ENCODE results near the gene SMOC2.
"Not testable (repeated sequence)": the region's sequence is repeated elsewhere in the genome, so short reads cannot be mapped to it uniquely, and the experiment has no call there.

Gene SMOC2

DNA sequence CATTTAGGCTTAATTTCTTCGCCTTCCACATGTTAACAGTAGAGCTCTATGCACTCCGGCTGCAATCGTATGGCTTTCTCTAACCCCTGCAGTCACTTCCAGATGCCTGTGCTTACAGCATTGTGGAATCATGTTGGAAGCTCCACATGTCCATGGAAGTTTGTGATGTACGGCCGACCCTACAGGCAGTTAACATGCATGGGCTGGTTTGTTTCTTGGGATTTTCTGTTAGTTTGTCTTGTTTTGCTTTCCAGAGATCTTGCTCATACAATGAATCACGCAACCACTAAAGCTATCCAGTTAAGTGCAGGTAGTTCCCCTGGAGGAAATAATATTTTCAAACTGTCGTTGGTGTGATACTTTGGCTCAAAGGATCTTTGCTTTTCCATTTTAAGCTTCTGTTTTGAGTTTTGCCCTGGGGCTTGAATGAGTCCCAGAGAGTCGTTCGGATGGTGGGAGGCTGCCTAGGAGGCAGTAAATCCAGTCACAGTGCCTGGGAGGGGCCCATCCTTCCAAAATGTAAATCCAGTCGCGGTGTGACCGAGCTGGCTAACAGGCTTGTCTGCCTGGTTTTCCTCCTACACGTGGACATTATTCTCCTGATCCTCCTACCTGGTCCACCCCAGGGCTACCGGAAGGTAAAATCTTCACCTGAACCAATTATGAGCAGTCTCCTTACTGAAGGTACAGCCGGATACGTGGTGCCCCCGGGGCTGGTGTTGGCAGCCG, 225.9 kb downstream of the SMOC2 start:
- DNase-seq = no peak

DNA sequence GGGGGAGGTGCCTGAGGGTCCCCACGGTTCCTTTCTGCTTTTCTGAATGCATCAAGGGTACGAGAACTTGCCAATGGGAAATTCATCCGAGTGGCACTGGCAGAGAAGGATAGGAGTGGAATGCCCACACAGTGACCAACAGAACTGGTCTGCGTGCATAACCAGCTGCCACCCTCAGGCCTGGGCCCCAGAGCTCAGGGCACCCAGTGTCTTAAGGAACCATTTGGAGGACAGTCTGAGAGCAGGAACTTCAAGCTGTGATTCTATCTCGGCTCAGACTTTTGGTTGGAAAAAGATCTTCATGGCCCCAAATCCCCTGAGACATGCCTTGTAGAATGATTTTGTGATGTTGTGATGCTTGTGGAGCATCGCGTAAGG, 226.4 kb downstream of the SMOC2 start:
- DNase-seq = no peak

- no peak for DNase-seq
These were observed 229.5 kb downstream of the SMOC2 start for GRCh38 chr6:168670401-168670985.

GRCh38 chr6:168671028-168671862, 230.3 kb downstream of the SMOC2 start:
- no peak for DNase-seq

GRCh38 chr6:168671863-168672546, 231.0 kb downstream of the SMOC2 start:
- no peak for DNase-seq

- no peak for DNase-seq
These were observed 233.6 kb downstream of the SMOC2 start for GRCh38 chr6:168674595-168674994.

DNA sequence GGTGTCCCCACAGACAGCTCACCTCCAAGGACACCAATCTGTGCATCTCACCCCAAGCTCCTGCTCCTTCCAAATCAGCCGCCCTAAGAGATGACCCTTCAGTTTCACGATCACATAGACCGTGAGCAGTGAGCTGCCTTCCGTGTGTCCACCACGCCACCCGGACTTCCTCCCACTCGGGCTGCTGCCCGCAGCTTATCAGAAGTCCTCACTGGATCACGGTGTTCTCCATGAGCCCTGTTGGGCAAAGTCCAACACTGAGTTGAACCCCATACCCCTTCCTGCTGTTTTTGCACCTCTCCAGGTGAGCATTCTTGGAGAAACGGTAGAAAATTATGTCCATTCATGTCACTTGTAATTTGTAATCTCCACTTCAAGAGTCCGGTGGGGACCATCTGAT, 234.4 kb downstream of the SMOC2 start:
- no peak for DNase-seq

DNA sequence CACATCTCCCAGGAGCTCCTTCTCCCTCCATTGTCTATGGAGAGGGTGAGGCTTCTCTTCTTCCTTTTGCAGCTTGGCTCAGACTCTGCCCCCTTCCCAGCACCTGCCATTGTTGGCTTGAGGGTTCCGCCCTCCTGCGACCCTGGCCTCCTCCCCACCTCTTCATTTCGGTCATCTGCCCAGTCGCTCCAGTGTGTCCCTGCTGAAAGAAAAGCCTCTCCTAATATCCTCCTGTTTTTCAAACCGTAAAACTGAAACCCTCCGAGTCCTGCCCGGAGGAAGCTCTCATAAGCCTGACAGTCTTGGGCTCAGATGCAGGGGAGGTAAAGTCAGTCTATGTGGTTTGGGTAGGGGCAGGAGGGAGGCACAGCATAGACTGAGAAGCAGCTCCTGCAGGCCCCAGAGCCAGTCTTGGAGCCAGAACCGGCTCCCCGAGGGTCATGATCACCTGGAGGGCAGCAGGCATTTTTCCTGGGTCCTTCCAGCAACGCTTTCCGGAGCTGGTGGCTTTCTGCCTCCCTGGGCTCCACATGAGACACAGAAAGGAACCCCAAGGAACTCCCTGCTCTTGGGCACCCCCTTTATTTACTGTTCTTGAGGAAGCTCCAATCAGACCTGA, 235.1 kb downstream of the SMOC2 start:
- DNase-seq = no peak

GRCh38 chr6:168676552-168677322, 235.8 kb downstream of the SMOC2 start:
- no peak for DNase-seq

- DNase-seq = not testable (repeated sequence)
These were observed 236.4 kb downstream of the SMOC2 start for GRCh38 chr6:168677323-168677781.

DNA sequence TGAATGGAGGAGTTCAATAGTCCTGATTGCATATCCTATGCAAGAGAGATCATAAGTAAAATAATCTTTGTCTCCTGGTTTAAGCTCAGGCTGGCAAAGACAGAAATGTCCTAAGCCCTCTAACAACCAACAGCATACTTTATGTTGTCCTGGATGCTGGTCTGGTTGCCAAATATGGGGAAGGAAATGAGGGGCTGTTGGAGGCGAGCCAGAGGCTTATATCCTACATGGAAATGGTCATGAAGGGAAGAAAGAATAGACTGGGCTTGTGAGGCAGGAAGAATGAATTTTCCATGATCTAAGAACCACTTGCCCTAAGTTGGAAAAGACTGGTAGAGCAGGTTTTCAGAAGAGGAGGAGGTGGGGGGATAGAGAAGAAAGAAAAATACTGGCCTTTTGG, 237.1 kb downstream of the SMOC2 start:
- no peak for DNase-seq

DNA sequence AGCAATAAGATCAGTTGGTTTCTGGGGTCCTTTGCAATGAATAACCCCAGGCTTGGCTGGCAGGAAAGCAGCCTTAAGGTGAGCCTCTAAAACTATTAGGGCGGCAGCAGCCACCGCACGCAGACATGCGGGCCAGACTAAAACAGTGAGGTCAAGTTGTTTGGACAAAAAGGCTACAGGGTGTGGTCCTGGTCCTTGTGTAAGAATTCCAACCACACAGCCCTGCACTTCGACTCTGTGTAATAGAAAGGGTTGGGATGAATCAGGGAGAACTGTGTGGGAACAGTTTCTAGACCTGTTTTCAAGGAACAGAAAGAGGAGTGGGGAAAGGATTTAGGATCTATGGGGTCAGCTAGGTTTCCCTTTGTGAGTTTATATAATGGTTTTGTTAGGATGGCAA, 237.6 kb downstream of the SMOC2 start:
- DNase-seq = no peak

GRCh38 chr6:168681748-168682147, 240.8 kb downstream of the SMOC2 start:
- DNase-seq = no peak

DNA sequence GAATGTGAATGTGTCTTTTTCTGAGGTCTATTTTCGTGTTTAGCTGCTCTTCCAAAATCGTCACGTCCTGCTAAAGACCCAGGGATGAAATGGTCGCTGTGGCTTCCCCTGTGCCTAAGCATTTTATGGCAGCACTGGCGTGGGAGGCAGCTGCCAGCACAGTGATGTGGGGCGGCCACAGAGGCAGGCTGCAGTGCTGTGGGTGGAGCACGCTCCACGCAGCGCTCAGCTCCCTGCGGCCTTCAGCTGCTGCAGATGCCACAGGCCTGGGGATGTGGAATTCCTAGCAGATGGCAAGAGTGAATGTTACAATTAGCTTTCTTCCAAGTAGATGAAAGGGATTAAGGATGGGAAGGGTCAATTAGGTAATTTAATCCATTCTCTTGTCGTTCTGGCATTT, 242.6 kb downstream of the SMOC2 start:
- DNase-seq = no peak

DNA sequence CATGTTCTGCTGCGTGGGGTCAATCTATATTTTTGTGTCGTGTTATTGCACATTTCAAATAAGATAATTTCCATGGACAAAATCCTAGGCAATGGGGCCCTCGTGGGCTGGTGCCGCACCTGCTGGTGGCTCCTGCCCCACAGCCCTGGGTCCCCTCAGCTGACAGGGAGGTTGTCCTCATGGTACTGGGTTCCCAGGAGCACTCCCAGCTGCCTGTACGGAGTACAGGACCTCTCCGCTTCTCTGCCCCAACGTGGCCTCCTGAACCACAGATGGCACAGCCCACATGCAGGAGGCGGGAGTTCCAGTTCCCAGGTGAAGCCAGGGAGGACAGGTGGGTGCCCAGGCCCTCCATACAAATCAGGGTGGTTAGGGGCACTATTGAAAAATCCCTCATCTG, 243.5 kb downstream of the SMOC2 start:
- no peak for DNase-seq

DNA sequence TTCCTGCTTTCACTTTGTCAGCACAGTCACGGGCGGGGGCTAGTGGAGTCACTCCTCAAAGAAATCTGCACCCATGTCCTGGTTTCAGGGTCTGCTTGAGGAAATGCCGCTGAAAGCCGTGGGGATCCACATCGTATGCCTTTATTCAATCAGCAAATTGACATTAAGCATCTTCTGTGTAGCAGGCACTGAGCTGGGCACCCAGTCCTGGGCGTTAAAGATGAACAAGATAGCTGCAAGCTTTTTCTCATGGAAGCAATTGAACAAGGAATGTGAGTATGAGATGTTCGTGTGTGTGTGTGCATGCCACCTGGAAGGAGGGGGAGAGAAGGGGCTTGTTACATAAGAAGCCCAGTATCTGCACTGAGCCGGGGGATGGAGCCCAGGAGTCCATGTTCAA, 243.9 kb downstream of the SMOC2 start:
- no peak for DNase-seq

DNA sequence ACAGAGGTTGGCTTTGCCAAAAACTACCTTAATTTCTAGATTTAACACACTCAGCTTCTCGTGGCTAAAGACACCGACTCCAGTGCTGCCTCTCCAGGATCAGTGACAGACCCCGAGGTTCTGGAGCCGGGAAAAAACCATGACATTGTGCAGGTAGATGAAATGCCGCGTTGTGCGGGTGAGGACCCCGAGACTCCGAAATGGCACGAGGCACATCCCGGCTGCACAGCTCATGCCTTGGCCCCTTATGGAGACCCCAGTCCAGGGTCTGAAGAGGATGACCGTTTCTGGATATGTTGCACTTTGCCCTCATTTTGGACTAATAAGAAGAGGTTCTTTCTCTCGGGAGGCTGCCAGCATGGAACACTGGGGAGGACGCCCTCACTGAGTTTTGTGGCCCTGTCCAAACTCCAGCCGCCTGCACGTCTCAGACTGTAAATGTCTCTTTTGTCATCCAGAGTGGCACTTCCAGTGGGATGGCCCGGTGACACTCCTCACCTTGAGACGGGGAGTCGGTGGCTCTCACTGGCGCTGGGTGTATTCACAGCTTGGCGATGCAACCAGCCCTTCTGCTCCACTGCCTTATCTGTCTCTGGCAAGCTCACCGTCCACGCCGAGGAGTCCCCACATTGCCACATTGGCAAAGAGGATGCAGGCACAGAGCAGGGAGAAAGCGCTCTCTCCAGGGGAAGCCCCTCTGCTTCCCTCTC, 245.2 kb downstream of the SMOC2 start:
- DNase-seq = no peak

- DNase-seq = no peak
These were observed 246.1 kb downstream of the SMOC2 start for GRCh38 chr6:168686831-168687730.

- no peak for DNase-seq
These were observed 249.3 kb downstream of the SMOC2 start for GRCh38 chr6:168690271-168690670.

- no peak for DNase-seq
These were observed 250.8 kb downstream of the SMOC2 start for GRCh38 chr6:168691774-168692173.
